H1 (cell line): Measurements from ENCODE around the gene SEMA7A. TPM values are rescaled to one million over a fixed set of nuclear protein-coding genes. Genes with fewer than 3 reads are reported as not detected.

ENCODE experiments used
- CBX8 ChIP-seq: fragments of 300-800, 300-1000 bp; sonication (generic); IDR thresholded peaks from 2 replicates; pipeline ENCODE4 v1.7.1; 2016; ENCODE audit warnings: low read depth, low read length, borderline replicate concordance
- CHD7 ChIP-seq: fragments of 300-600 bp; sonication (generic); IDR thresholded peaks from 2 replicates; pipeline ENCODE4 v1.7.1; 2012; ENCODE audit warnings: low read length, moderate library complexity, mild to moderate bottlenecking, inconsistent platforms; ENCODE audit not compliant: insufficient replicate concordance
- MAX ChIP-seq: IDR thresholded peaks from 2 replicates; pipeline ENCODE4 v1.6.1; 2012; ENCODE audit warnings: inconsistent platforms
- TEAD4 ChIP-seq: IDR thresholded peaks from 2 replicates; pipeline ENCODE4 v1.6.1; 2012; ENCODE audit warnings: low read depth, low read length, inconsistent platforms, mixed read lengths
- polyA plus RNA-seq, 7 experiments: library from polyadenylated mRNA; depleted of rRNA in 3 of 7; stranded (reverse) in 5 of 7; unstranded in 2 of 7; fragments of >200 nt in 5 of 7; fragments of 200-250 nt in 2 of 7; gene quantifications; 1 replicate in 5 of 7; 2 replicates in 1 of 7; 4 replicates in 1 of 7; pipeline versions ENCODE4 v1.2.1 to v1.2.3, GENCODE V29; 2011 to 2013; ENCODE audit warnings: missing spikeins in 2 of 7, mixed read lengths in 2 of 7
- total RNA-seq: library from RNA; stranded (reverse); fragmentation: NEBNext Ultra II Directional; extraction: Animal tissue kit (Norgen Biotek cat#: 25700); gene quantifications from 2 replicates; pipeline ENCODE4 v1.2.1, GENCODE V29; 2021

The SEMA7A gene
- total and polyA plus RNA-seq, 2 of the 8 experiments (the other 6 are each of a cell fraction or from before 2014, with no cell fraction given), result 10.7 to 15.0 TPM

GRCh38 chr15:74393423-74393822 is 40.3 kb downstream of the SEMA7A start (continued):
- TF ChIP-seq CHD7 (no peak), CBX8 (no peak), MAX (no peak), TEAD4 (no peak)
- TF ChIP-seq, all 59 proteins: peak for 0
